OCI-LY3 (cell line): ENCODE measurements around the gene ADGRG7.

ENCODE experiments used
- H2AFZ ChIP-seq: fragments of 200-600, 300-600 bp; shearing (Covaris generic); 2 replicates; pipeline ENCODE4 v1.6.0; 2014; ENCODE audit warnings: antibody characterized with exemption, low read depth, low read length
- H3K27ac ChIP-seq: fragments of 200-600, 300-600 bp; sonication (generic); 2 replicates; pipeline ENCODE4 v1.5.1; 2014; ENCODE audit warnings: mild to moderate bottlenecking, low read length, moderate library complexity, mixed read lengths
- H3K27me3 ChIP-seq: fragments of 200-600, 300-600 bp; sonication (generic); 2 replicates; pipeline ENCODE4 v1.6.1; 2014; ENCODE audit warnings: low read depth, low read length, mixed read lengths
- H3K36me3 ChIP-seq: fragments of 200-600, 300-600 bp; sonication (generic); replicated peaks from 2 replicates; pipeline ENCODE3; 2014; ENCODE audit warnings: low read depth, low read length, mixed read lengths
- H3K4me1 ChIP-seq: fragments of 300-600, 200-600 bp; sonication (generic); 2 replicates; pipeline ENCODE4 v1.6.1; 2014; ENCODE audit warnings: low read length, mixed read lengths
- H3K4me2 ChIP-seq: fragments of 200-600, 300-600 bp; sonication (generic); 2 replicates; pipeline ENCODE4 v1.6.1; 2014; ENCODE audit warnings: low read length, mixed read lengths
- H3K4me3 ChIP-seq: fragments of 300-600, 200-600 bp; sonication (generic); 2 replicates; pipeline ENCODE4 v1.5.1; 2014; ENCODE audit warnings: antibody characterized with exemption, mild to moderate bottlenecking, low read length, moderate library complexity
- H3K79me2 ChIP-seq: fragments of 300-600, 200-600 bp; shearing (Covaris generic); 2 replicates; pipeline ENCODE4 v1.6.1; 2014; ENCODE audit warnings: mild to moderate bottlenecking, low read length, mixed read lengths
- H3K9ac ChIP-seq: fragments of 300-600, 200-600 bp; shearing (Covaris generic); 2 replicates; pipeline ENCODE4 v1.6.0; 2014; ENCODE audit warnings: mild to moderate bottlenecking, low read length, moderate library complexity
- H3K9me3 ChIP-seq: fragments of 200-600, 300-600 bp; shearing (Covaris generic); 2 replicates; pipeline ENCODE4 v1.6.1; 2014; ENCODE audit warnings: low read length, mixed read lengths; ENCODE audit not compliant: insufficient read depth
- H4K20me1 ChIP-seq: fragments of 200-600, 300-600 bp; sonication (generic); 2 replicates; pipeline ENCODE4 v1.6.1; 2016; ENCODE audit warnings: low read length, mixed read lengths; ENCODE audit not compliant: insufficient read depth
- EZH2phosphoT487 ChIP-seq: fragments of 200-600 bp; shearing (Covaris generic); IDR thresholded peaks from 2 replicates; pipeline ENCODE4 v1.6.1; 2018; ENCODE audit warnings: antibody characterized with exemption, mixed run types, low read depth
- TF ChIP-seq, protein P1 (sequence below): fragments of 200-600, 300-600 bp; sonication (generic); IDR thresholded peaks from 2 replicates; pipeline ENCODE4 v1.5.1; 2014; ENCODE audit warnings: antibody characterized with exemption, low read length, low read depth

ADGRG7 gene

DNA sequence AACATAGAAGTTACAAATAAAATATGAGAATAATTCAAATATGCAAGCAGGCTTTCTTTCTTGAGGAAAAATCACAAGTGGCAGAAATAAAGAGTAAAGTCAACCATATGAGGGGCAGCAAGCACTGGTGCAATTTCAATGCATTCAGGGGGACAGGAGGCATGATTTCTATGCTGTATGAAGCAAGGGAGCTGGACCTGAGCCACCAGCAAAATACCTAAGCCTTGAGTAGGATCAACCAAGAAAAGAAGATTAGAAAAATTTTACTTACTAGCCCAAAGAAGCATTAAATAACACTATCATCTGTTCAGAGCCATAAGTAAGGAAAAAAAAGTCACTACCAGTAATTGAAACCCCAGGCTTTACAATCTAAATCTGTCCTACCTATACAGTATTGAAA, 6.3 kb downstream of the ADGRG7 start:
- no peak overlapping the region for H3K4me2 ChIP-seq
- no peak overlapping the region for H3K27ac ChIP-seq
- no peaks in the 10 kb centered on the region for H3K9me3 ChIP-seq
- H3K4me1 ChIP-seq = peaks cover 19% of the 10 kb centered on the region
- H3K4me3 ChIP-seq = no peak overlapping the region
- H4K20me1 ChIP-seq = no peaks in the 10 kb centered on the region
- no peaks in the 10 kb centered on the region for H3K79me2 ChIP-seq
- H3K9ac ChIP-seq = no peak overlapping the region
- H3K36me3 ChIP-seq = no peaks in the 10 kb centered on the region
- no peaks in the 10 kb centered on the region for H3K27me3 ChIP-seq
- no peak for TF ChIP-seq EZH2phosphoT487
- no peak overlapping the region for H2AFZ ChIP-seq

GRCh38 chr3:100621251-100621650, 11.8 kb downstream of the ADGRG7 start:
- Histone ChIP-seq H3K4me1 (no peaks in the 10 kb centered on the region), H3K36me3 (no peaks in the 10 kb centered on the region), H4K20me1 (no peaks in the 10 kb centered on the region), H2AFZ (no peak overlapping the region), H3K27ac (no peak overlapping the region), H3K4me2 (no peak overlapping the region), H3K79me2 (no peaks in the 10 kb centered on the region), H3K9ac (no peak overlapping the region), H3K27me3 (no peaks in the 10 kb centered on the region), H3K4me3 (no peak overlapping the region), H3K9me3 (no peaks in the 10 kb centered on the region)
- TF ChIP-seq, protein P1, sequence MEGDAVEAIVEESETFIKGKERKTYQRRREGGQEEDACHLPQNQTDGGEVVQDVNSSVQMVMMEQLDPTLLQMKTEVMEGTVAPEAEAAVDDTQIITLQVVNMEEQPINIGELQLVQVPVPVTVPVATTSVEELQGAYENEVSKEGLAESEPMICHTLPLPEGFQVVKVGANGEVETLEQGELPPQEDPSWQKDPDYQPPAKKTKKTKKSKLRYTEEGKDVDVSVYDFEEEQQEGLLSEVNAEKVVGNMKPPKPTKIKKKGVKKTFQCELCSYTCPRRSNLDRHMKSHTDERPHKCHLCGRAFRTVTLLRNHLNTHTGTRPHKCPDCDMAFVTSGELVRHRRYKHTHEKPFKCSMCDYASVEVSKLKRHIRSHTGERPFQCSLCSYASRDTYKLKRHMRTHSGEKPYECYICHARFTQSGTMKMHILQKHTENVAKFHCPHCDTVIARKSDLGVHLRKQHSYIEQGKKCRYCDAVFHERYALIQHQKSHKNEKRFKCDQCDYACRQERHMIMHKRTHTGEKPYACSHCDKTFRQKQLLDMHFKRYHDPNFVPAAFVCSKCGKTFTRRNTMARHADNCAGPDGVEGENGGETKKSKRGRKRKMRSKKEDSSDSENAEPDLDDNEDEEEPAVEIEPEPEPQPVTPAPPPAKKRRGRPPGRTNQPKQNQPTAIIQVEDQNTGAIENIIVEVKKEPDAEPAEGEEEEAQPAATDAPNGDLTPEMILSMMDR = no peak
- no peak for TF ChIP-seq EZH2phosphoT487

GRCh38 chr3:100627491-100627890, 18.1 kb downstream of the ADGRG7 start:
- H3K27ac ChIP-seq = no peak overlapping the region
- no peak overlapping the region for H3K4me3 ChIP-seq
- no peak overlapping the region for H3K9ac ChIP-seq
- no peaks in the 10 kb centered on the region for H3K79me2 ChIP-seq
- no peak overlapping the region for H3K4me2 ChIP-seq
- H4K20me1 ChIP-seq = no peaks in the 10 kb centered on the region
- no peak overlapping the region for H2AFZ ChIP-seq
- no peaks in the 10 kb centered on the region for H3K27me3 ChIP-seq
- no peaks in the 10 kb centered on the region for H3K9me3 ChIP-seq
- no peak for TF ChIP-seq EZH2phosphoT487
- TF ChIP-seq, protein P1 = no peak
- H3K36me3 ChIP-seq = no peaks in the 10 kb centered on the region
- H3K4me1 ChIP-seq = peaks cover 3% of the 10 kb centered on the region; the same call in 1 of the 2 replicates

DNA sequence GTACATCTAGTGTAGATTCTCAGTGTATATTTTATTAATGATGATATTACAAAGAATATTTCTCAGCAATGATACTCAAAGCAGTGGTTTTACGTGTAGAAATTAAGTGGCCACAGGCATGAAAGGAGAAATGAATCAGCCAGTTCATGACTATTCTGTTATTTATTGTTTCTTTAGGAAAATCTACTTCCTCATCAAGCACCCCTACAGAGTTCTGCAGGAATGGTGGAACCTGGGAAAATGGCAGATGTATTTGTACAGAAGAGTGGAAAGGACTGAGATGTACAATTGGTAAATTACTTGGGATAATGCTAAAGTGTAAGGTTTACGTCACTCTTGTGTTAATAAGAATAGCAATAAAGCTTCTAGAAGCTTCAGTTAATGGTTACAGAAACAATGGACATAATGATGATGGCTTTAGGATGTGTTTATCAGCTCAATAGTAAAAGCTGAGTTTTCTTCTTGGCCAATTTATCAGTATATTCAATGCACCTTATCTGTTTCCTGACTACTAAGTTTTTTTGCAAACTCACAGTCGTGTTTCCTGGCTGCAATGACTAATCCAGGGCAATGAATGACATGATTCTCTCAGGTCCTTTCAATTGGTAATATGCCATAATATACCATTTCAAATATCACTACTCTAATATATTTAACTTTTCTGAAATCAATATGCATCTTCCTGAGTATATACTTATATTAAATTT, 20.2 kb downstream of the ADGRG7 start:
- H3K9me3 ChIP-seq = no peaks in the 10 kb centered on the region
- no peaks in the 10 kb centered on the region for H3K27me3 ChIP-seq
- no peaks in the 10 kb centered on the region for H3K36me3 ChIP-seq
- H3K4me3 ChIP-seq = no peak overlapping the region
- peaks cover 3% of the 10 kb centered on the region; the same call in 1 of the 2 replicates for H3K4me1 ChIP-seq
- H2AFZ ChIP-seq = no peak overlapping the region
- no peaks in the 10 kb centered on the region for H4K20me1 ChIP-seq
- H3K9ac ChIP-seq = no peak overlapping the region
- no peaks in the 10 kb centered on the region for H3K79me2 ChIP-seq
- no peak overlapping the region for H3K27ac ChIP-seq
- no peak overlapping the region for H3K4me2 ChIP-seq
- no peak for TF ChIP-seq EZH2phosphoT487
- TF ChIP-seq, protein P1 = no peak
